Sigmoid colon (tissue), 3 donors: ENCODE measurements around the gene LPCAT2.

Source experiments
- CTCF ChIP-seq, 4 experiments: fragments of 450-650 bp in 3 of 4; fragments of 200-600 bp in 1 of 4; IDR thresholded peaks; one replicate each; pipeline ENCODE4 v1.5.1; 2016 to 2019; ENCODE audit warnings: antibody characterized with exemption in 4 of 4, mild to moderate bottlenecking in 3 of 4, moderate library complexity in 2 of 4
- POLR2A ChIP-seq, 2 donors: fragments of 450-650 bp; IDR thresholded peaks; one replicate each; pipeline ENCODE4 v1.6.1; 2016; ENCODE audit warnings: antibody characterized with exemption in 2 of 2, mild to moderate bottlenecking in 2 of 2, moderate library complexity in 2 of 2

GRCh38 chr16:55498101-55498500, 10.8 kb upstream of the LPCAT2 start:
- TF ChIP-seq POLR2A (IDR thresholded peaks at IDR 0.05) (no peak), CTCF (IDR thresholded peaks at IDR 0.05) (no peak)
